DOHH2 (cell line): ENCODE measurements around the gene GPC6.

ENCODE experiments used
- H3F3A ChIP-seq: fragments of 200-600 bp; sonication (generic), shearing (Covaris generic); 2 replicates; pipeline ENCODE4 v1.6.0; 2016; ENCODE audit warnings: antibody characterized with exemption, mild to moderate bottlenecking; ENCODE audit not compliant: control insufficient read depth, insufficient read depth
- H3K27ac ChIP-seq: fragments of 200-600 bp; sonication (generic); 2 replicates; pipeline ENCODE4 v1.5.1; 2014; ENCODE audit warnings: low read depth, mild to moderate bottlenecking, low read length, moderate library complexity
- H3K27me3 ChIP-seq: fragments of 200-600 bp; sonication (generic); 2 replicates; pipeline ENCODE4 v1.6.1; 2014; ENCODE audit warnings: mild to moderate bottlenecking, low read length, mixed read lengths; ENCODE audit not compliant: control insufficient read depth
- H3K36me3 ChIP-seq: fragments of 200-600 bp; sonication (generic); 2 replicates; pipeline ENCODE4 v1.6.1; 2014; ENCODE audit warnings: mild to moderate bottlenecking, low read length, moderate library complexity, mixed read lengths; ENCODE audit not compliant: control insufficient read depth
- H3K4me1 ChIP-seq: fragments of 200-600 bp; sonication (generic); 2 replicates; pipeline ENCODE4 v1.6.1; 2014; ENCODE audit warnings: mild to moderate bottlenecking, low read length, mixed read lengths; ENCODE audit not compliant: control insufficient read depth
- H3K4me2 ChIP-seq: fragments of 200-600 bp; sonication (generic); 2 replicates; pipeline ENCODE4 v1.6.0; 2014; ENCODE audit warnings: mild to moderate bottlenecking, low read length, moderate library complexity
- H3K4me3 ChIP-seq: fragments of 200-600 bp; sonication (generic); 2 replicates; pipeline ENCODE4 v1.5.1; 2014; ENCODE audit warnings: mild to moderate bottlenecking, low read length, mixed read lengths
- H3K79me2 ChIP-seq: fragments of 200-600 bp; sonication (generic); 2 replicates; pipeline ENCODE4 v1.6.1; 2014; ENCODE audit warnings: mild to moderate bottlenecking, low read length, mixed read lengths; ENCODE audit not compliant: control insufficient read depth
- H3K9me2 ChIP-seq: fragments of 200-600 bp; sonication (generic); replicated peaks from 2 replicates; pipeline ENCODE4 v1.6.1; 2014; ENCODE audit warnings: mild to moderate bottlenecking, low read length, mixed read lengths; ENCODE audit not compliant: control insufficient read depth
- H3K9me3 ChIP-seq: fragments of 200-600 bp; sonication (generic); 2 replicates; pipeline ENCODE4 v1.6.1; 2014; ENCODE audit warnings: antibody characterized with exemption, low read length, mixed read lengths; ENCODE audit not compliant: control insufficient read depth, insufficient read depth
- H4K20me1 ChIP-seq: fragments of 200-600 bp; sonication (generic); 2 replicates; pipeline ENCODE4 v1.6.0; 2014; ENCODE audit warnings: low read depth, mild to moderate bottlenecking, antibody characterized with exemption, low read length, moderate library complexity; ENCODE audit not compliant: control insufficient read depth, insufficient read depth
- CTCF ChIP-seq: fragments of 200-600 bp; sonication (generic); IDR thresholded peaks from one replicate; pipeline ENCODE4 v1.5.1; 2014; ENCODE audit warnings: antibody characterized with exemption, mild to moderate bottlenecking, low read depth, low read length; ENCODE audit not compliant: poor library complexity, severe bottlenecking
- EZH2phosphoT487 ChIP-seq: fragments of 200-600 bp; sonication (generic); IDR thresholded peaks from 2 replicates; pipeline ENCODE4 v1.6.1; 2017; ENCODE audit warnings: borderline replicate concordance, mild to moderate bottlenecking, antibody characterized with exemption, low read length, moderate library complexity, mixed read lengths

Gene GPC6

GRCh38 chr13:93345770-93346169 lies 119.2 kb downstream of the GPC6 start:
- no peaks in the 10 kb centered on the region for H3K79me2 ChIP-seq
- no peaks in the 10 kb centered on the region for H3K36me3 ChIP-seq
- no peak overlapping the region for H3K27ac ChIP-seq
- no peak overlapping the region for H3K4me3 ChIP-seq
- no peaks in the 10 kb centered on the region for H3K4me1 ChIP-seq
- no peaks in the 10 kb centered on the region for H3K9me2 ChIP-seq
- no peak overlapping the region for H3K4me2 ChIP-seq
- TF ChIP-seq EZH2phosphoT487 (no peak), CTCF (no peak)
- H3K27me3 ChIP-seq = no peaks in the 10 kb centered on the region
- H3K9me3 ChIP-seq = no peaks in the 10 kb centered on the region
- H4K20me1 ChIP-seq = no peaks in the 10 kb centered on the region
- no peaks in the 10 kb centered on the region for H3F3A ChIP-seq

GRCh38 chr13:93352616-93353015 lies 126.0 kb downstream of the GPC6 start:
- H3K4me1 ChIP-seq = no peaks in the 10 kb centered on the region
- H3K27me3 ChIP-seq = no peaks in the 10 kb centered on the region
- H3K4me3 ChIP-seq = no peak overlapping the region
- no peaks in the 10 kb centered on the region for H3F3A ChIP-seq
- H3K79me2 ChIP-seq = no peaks in the 10 kb centered on the region
- no peak overlapping the region for H3K4me2 ChIP-seq
- H3K9me2 ChIP-seq = no peaks in the 10 kb centered on the region
- no peaks in the 10 kb centered on the region for H4K20me1 ChIP-seq
- H3K9me3 ChIP-seq = no peaks in the 10 kb centered on the region
- no peaks in the 10 kb centered on the region for H3K36me3 ChIP-seq
- no peak overlapping the region for H3K27ac ChIP-seq
- no peak for TF ChIP-seq CTCF
- no peak for TF ChIP-seq EZH2phosphoT487

- no peak for TF ChIP-seq CTCF
- no peak for TF ChIP-seq EZH2phosphoT487
- no peaks in the 10 kb centered on the region for H3K9me2 ChIP-seq
Observed at GRCh38 chr13:93355094-93355493, 128.5 kb downstream of the GPC6 start.

GRCh38 chr13:93356469-93356868 lies 129.9 kb downstream of the GPC6 start:
- Histone ChIP-seq H3K9me3 (no peaks in the 10 kb centered on the region), H3K27ac (no peak overlapping the region), H3K27me3 (no peaks in the 10 kb centered on the region), H3K4me2 (no peak overlapping the region), H3K79me2 (no peaks in the 10 kb centered on the region), H3K4me3 (no peak overlapping the region), H3K36me3 (no peaks in the 10 kb centered on the region), H3K4me1 (no peaks in the 10 kb centered on the region), H3F3A (no peaks in the 10 kb centered on the region), H3K9me2 (no peaks in the 10 kb centered on the region), H4K20me1 (no peaks in the 10 kb centered on the region)
- TF ChIP-seq CTCF (no peak), EZH2phosphoT487 (no peak)

More at GRCh38 chr13:93355094-93355493, 128.5 kb downstream of the GPC6 start:
- no peak overlapping the region for H3K27ac ChIP-seq
- H3K4me2 ChIP-seq = no peak overlapping the region
- no peaks in the 10 kb centered on the region for H4K20me1 ChIP-seq
- H3K36me3 ChIP-seq = no peaks in the 10 kb centered on the region
- H3K79me2 ChIP-seq = no peaks in the 10 kb centered on the region
- no peak overlapping the region for H3K4me3 ChIP-seq
- no peaks in the 10 kb centered on the region for H3K4me1 ChIP-seq
- H3K27me3 ChIP-seq = no peaks in the 10 kb centered on the region
- H3K9me3 ChIP-seq = no peaks in the 10 kb centered on the region
- no peaks in the 10 kb centered on the region for H3F3A ChIP-seq
